Adrenal gland (tissue), 12 donors: Measurements from ENCODE around the gene GALNT11. TPM values are rescaled to one million over a fixed set of nuclear protein-coding genes. Genes with fewer than 3 reads are reported as not detected.

Experiments used
- DNase-seq, 7 donors: peaks; one replicate each; pipeline ENCODE4 v3.0.0-alpha.2; 2019 to 2020
- H3K27ac ChIP-seq, 5 donors: fragments of 200-600 bp; sonication (generic) in 4 of 5; 1 replicate in 3 of 5; 2 replicates in 2 of 5; pipeline versions ENCODE4 v1.5.1 to v1.8.0; 2016 to 2020; ENCODE audit warnings: mild to moderate bottlenecking in 1 of 5
- H3K27me3 ChIP-seq: fragments of 200-600 bp; 2 replicates; pipeline ENCODE4 v1.8.0; 2021
- H3K36me3 ChIP-seq, 2 donors: fragments of 200-600 bp; replicated peaks in 1 of 2; 1 replicate in 1 of 2; 2 replicates in 1 of 2; pipeline versions ENCODE4 v1.5.1 to v1.8.0; 2018 to 2022
- H3K4me1 ChIP-seq, 2 donors: fragments of 200-600 bp; replicated peaks in 1 of 2; 1 replicate in 1 of 2; 2 replicates in 1 of 2; pipeline versions ENCODE4 v1.5.1 to v1.8.0; 2018 to 2021
- H3K4me3 ChIP-seq, 4 donors: fragments of 200-600 bp; sonication (generic) in 3 of 4; one replicate each; pipeline ENCODE4 v1.5.1; 2016 to 2018
- H3K9me3 ChIP-seq, 3 donors: fragments of 200-600 bp; sonication (generic) in 1 of 3; replicated peaks in 1 of 3; 1 replicate in 2 of 3; 2 replicates in 1 of 3; pipeline versions ENCODE4 v1.5.1 to v1.8.0; 2016 to 2021
- POLR2A ChIP-seq, 2 donors: fragments of 450-650 bp; IDR thresholded peaks; one replicate each; pipeline ENCODE4 v1.6.1; 2017; ENCODE audit warnings: antibody characterized with exemption in 2 of 2, mild to moderate bottlenecking in 2 of 2, moderate library complexity in 1 of 2
- WGBS, 4 donors: extraction: QIAGEN DNeasy Blood & Tissue Kit in 2 of 4; methylation state at CpG; one replicate each; pipeline versions ENCODE4 v1.1.5 to v1.1.7; 2013 to 2017; 5-methylcytosine and 5-hydroxymethylcytosine counted together
- intact Hi-C, 2 donors: fragments of 100-400 bp; cut with DNase I; formaldehyde crosslinking; loops; one replicate each; pipeline versions ENCODE4 v1.14.1 to v1.15.0; 2022 to 2023
- polyA plus RNA-seq, 3 donors: library from polyadenylated mRNA; stranded (reverse); fragments of 200-250 nt in 2 of 3; fragments of 350-450 nt in 1 of 3; fragmentation: Illumina TruSeq in 1 of 3; extraction: RNeasy Lipid Tissue Mini Kit (QIAGEN cat#74804) in 1 of 3; gene quantifications; one replicate each; pipeline ENCODE4 v1.2.3, GENCODE V29; 2013 to 2014
- total RNA-seq, 9 donors: library from RNA; depleted of rRNA in 4 of 9; stranded (reverse); fragments of >200 nt in 4 of 9; fragments of 120-200 nt in 1 of 9; fragmentation: NEBNext Ultra II Directional in 1 of 9; extraction: Animal tissue kit (Norgen Biotek cat#: 25700) in 1 of 9; gene quantifications; one replicate each; pipeline versions ENCODE4 v1.1.0 to v1.2.4, GENCODE V29; 2013 to 2023
- TF ChIP-seq, protein P1 (sequence below), 6 experiments: fragments of 450-650 bp in 4 of 6; fragments of 200-600 bp in 2 of 6; sonication (generic) in 1 of 6; IDR thresholded peaks; 1 replicate in 5 of 6; 2 replicates in 1 of 6; pipeline versions ENCODE4 v1.5.1 to v1.8.0; 2016 to 2021; ENCODE audit warnings: antibody characterized with exemption in 6 of 6, mild to moderate bottlenecking in 2 of 6, moderate library complexity in 1 of 6
- donor health status: healthy with polysubstance abuse.
- donor health status: Bipolar disorder and iron deficiency.
- donor health status: DM: yes; HTN: yes; CAD: no.
- donor health status: DM: no; HTN: no; CAD: no.
- donor health status: DM: no; HTN: no; CAD: no.
- donor health status: DM: yes; HTN: yes; CAD: no.

The GALNT11 gene
- total and polyA plus RNA-seq, 12 donors, result 23.2 to 51.3 (median 38.5) TPM

- TF ChIP-seq, protein P1, sequence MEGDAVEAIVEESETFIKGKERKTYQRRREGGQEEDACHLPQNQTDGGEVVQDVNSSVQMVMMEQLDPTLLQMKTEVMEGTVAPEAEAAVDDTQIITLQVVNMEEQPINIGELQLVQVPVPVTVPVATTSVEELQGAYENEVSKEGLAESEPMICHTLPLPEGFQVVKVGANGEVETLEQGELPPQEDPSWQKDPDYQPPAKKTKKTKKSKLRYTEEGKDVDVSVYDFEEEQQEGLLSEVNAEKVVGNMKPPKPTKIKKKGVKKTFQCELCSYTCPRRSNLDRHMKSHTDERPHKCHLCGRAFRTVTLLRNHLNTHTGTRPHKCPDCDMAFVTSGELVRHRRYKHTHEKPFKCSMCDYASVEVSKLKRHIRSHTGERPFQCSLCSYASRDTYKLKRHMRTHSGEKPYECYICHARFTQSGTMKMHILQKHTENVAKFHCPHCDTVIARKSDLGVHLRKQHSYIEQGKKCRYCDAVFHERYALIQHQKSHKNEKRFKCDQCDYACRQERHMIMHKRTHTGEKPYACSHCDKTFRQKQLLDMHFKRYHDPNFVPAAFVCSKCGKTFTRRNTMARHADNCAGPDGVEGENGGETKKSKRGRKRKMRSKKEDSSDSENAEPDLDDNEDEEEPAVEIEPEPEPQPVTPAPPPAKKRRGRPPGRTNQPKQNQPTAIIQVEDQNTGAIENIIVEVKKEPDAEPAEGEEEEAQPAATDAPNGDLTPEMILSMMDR (IDR thresholded peaks at IDR 0.05), result no peak
- TF ChIP-seq POLR2A (IDR thresholded peaks at IDR 0.05), result no peak
- Histone ChIP-seq H3K4me3 (no peak overlapping the region), H3K4me1 (peaks cover 0 to 8% of the 10 kb centered on the region in 2 donors), H3K27me3 (no peaks in the 10 kb centered on the region), H3K27ac (no peak overlapping the region), H3K36me3 (no peaks in the 10 kb centered on the region), H3K9me3 (peaks cover 0 to 4% (median 4%) of the 10 kb centered on the region in 3 donors)
- 83 to 92% (median 90%) methylated on average over 6 of the region's 6 CpGs for WGBS, 4 donors
- peak in 1 of 7 donors; percentile 12 for DNase-seq
- intact Hi-C loops, result no loop called here
Observed at GRCh38 chr7:152090747-152091146, 65.3 kb downstream of the GALNT11 start.

GRCh38 chr7:152093717-152094116 is 68.2 kb downstream of the GALNT11 start:
- no peak overlapping the region for H3K27ac ChIP-seq
- peaks cover 0 to 8% of the 10 kb centered on the region in 2 donors for H3K4me1 ChIP-seq
- H3K36me3 ChIP-seq, result no peaks in the 10 kb centered on the region
- WGBS, 4 donors, result 94 to 98% (median 94%) methylated on average over 4 of the region's 4 CpGs
- peaks cover 0 to 4% (median 0%) of the 10 kb centered on the region in 3 donors for H3K9me3 ChIP-seq
- no peaks in the 10 kb centered on the region for H3K27me3 ChIP-seq
- no peak for DNase-seq
- TF ChIP-seq POLR2A (IDR thresholded peaks at IDR 0.05), result no peak
- TF ChIP-seq, protein P1 (IDR thresholded peaks at IDR 0.05), result no peak
- intact Hi-C loops, result no loop called here
- no peak overlapping the region for H3K4me3 ChIP-seq

- 95 to 100% (median 100%) methylated on average over 1 of the region's 1 CpG for WGBS, 4 donors
- Histone ChIP-seq H3K36me3 (no peaks in the 10 kb centered on the region), H3K4me1 (no peaks in the 10 kb centered on the region), H3K4me3 (no peak overlapping the region), H3K27ac (no peak overlapping the region), H3K27me3 (no peaks in the 10 kb centered on the region), H3K9me3 (no peaks in the 10 kb centered on the region)
- DNase-seq, result no peak
- no peak for TF ChIP-seq POLR2A (IDR thresholded peaks at IDR 0.05)
- TF ChIP-seq, protein P1 (IDR thresholded peaks at IDR 0.05), result no peak
- intact Hi-C loops, result no loop called here
Observed at GRCh38 chr7:152095771-152096170, 70.3 kb downstream of the GALNT11 start.

DNA sequence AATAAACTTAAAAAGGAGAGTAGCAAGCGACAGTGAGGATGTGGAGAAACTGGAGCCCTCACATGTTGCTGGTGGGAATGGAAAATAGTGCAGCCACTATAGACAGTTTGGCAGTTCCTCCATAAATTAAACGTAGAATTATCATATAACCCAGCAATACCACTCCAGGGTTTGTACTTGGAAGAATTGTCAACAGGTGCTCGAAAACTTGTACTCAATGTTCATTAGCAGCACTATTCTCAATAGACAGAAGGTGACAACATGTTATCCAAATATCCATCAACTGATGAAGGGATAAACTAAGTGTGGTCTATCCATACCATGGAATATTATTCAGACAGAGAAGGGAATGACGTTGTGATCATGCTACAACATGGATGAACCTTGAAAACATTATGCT is 71.9 kb downstream of the GALNT11 start:
- DNase-seq, result no peak
- intact Hi-C loops, result no loop called here
- H3K36me3 ChIP-seq, result peaks cover 0 to 4% of the 10 kb centered on the region in 2 donors
- no peaks in the 10 kb centered on the region for H3K27me3 ChIP-seq
- no peak overlapping the region for H3K4me3 ChIP-seq
- H3K4me1 ChIP-seq, result no peaks in the 10 kb centered on the region
- TF ChIP-seq, protein P1 (IDR thresholded peaks at IDR 0.05), result no peak
- no peak for TF ChIP-seq POLR2A (IDR thresholded peaks at IDR 0.05)
- H3K27ac ChIP-seq, result no peak overlapping the region
- H3K9me3 ChIP-seq, result no peaks in the 10 kb centered on the region
- 91 to 98% (median 96%) methylated on average over 4 of the region's 4 CpGs for WGBS, 4 donors
